ENCODE data around the gene TUNAR. TPM values are rescaled to one million over a fixed set of nuclear protein-coding genes. Genes with fewer than 3 reads are reported as not detected.

TUNAR gene
- total RNA-seq, 1 donor from 2014 or later = not detected

DNA sequence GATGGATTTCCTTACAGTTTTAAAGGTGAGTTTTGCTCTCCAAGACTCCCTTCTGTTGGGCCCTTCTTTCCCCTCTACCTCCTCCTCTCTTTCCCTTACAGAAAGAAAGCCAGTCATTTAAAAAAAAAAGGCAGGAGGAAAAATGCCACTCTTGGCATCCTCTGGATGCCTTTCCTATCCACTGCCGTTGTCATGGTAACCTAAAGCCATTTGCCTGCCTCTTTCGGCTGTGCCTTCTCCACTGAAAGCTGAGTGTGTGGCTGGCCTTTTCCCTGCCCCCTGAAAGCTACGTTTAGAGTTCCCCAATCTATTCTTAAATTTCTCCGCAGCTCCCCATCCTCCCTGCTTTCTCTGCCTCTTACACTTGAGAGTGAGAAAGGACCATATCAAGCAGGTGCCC lies 67.1 kb downstream of the TUNAR start:
- H3K27me3 Mint-ChIP-seq (ENCODE audit: low read depth) = peaks cover 30% of the 10 kb centered on the region
- no peak overlapping the region for H3K4me3 Mint-ChIP-seq
- DNase-seq (ENCODE audit: low spot score in 2 of 2, unreplicated experiment in 2 of 2) = no peak
- no peak overlapping the region for H3K27ac Mint-ChIP-seq
- TF ChIP-seq, protein P1, sequence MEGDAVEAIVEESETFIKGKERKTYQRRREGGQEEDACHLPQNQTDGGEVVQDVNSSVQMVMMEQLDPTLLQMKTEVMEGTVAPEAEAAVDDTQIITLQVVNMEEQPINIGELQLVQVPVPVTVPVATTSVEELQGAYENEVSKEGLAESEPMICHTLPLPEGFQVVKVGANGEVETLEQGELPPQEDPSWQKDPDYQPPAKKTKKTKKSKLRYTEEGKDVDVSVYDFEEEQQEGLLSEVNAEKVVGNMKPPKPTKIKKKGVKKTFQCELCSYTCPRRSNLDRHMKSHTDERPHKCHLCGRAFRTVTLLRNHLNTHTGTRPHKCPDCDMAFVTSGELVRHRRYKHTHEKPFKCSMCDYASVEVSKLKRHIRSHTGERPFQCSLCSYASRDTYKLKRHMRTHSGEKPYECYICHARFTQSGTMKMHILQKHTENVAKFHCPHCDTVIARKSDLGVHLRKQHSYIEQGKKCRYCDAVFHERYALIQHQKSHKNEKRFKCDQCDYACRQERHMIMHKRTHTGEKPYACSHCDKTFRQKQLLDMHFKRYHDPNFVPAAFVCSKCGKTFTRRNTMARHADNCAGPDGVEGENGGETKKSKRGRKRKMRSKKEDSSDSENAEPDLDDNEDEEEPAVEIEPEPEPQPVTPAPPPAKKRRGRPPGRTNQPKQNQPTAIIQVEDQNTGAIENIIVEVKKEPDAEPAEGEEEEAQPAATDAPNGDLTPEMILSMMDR (IDR thresholded peaks at IDR 0.05; ENCODE audit: unreplicated experiment) = no peak
- no peaks in the 10 kb centered on the region for H3K36me3 Mint-ChIP-seq
- H3K4me1 Mint-ChIP-seq = no peaks in the 10 kb centered on the region
- peaks cover 8% of the 10 kb centered on the region for H3K9me3 Mint-ChIP-seq

DNA sequence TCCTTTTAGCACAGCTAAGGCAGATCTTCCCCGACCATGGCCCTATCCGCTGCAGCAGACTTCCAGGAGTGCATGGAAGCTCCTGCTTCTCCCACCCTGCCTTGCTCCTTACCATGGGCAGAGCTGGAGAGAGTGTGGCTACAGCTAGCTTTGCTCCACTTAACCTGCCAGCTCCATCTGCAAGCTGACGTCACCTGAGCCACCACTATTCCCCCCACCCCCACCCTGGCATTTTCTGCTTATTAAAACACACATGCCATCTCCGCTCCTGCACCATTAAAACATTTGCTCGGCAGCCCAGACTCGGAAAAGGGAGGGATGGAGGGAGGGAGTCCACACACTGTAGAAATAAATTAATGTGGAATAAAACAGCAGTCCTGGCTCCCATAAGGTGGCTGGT lies 67.8 kb downstream of the TUNAR start:
- Mint-ChIP-seq H3K9me3 (peaks cover 8% of the 10 kb centered on the region), H3K27ac (no peak overlapping the region), H3K4me1 (no peaks in the 10 kb centered on the region), H3K36me3 (no peaks in the 10 kb centered on the region), H3K27me3 (ENCODE audit: low read depth) (peaks cover 28% of the 10 kb centered on the region), H3K4me3 (no peak overlapping the region)
- no peak for DNase-seq (ENCODE audit: low spot score in 2 of 2, unreplicated experiment in 2 of 2)
- TF ChIP-seq, protein P1 (IDR thresholded peaks at IDR 0.05; ENCODE audit: unreplicated experiment) = no peak

DNA sequence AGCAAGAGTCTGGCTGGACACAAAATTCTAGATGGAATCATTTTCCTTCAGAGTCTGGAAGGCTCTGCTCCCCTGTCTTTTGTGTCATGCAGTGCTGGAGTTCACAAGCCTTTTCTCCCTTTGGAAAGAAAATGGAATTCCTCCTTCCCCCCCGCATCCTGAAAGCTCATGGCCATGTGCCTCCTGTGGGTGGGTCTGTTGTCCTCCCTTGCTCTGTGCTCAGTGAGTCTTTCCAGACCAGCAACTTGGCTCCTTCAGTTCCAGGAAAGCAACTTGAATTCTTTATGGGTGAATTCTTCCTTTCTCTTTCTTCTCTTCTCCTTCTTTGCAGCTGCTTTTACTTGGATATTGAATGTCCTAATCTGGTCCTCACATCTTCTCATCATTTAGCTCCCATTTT lies 70.2 kb downstream of the TUNAR start:
- no peak for DNase-seq (ENCODE audit: low spot score in 2 of 2, unreplicated experiment in 2 of 2)
- Mint-ChIP-seq H3K36me3 (no peaks in the 10 kb centered on the region), H3K4me1 (no peaks in the 10 kb centered on the region), H3K9me3 (no peaks in the 10 kb centered on the region), H3K4me3 (no peak overlapping the region), H3K27me3 (ENCODE audit: low read depth) (peaks cover 30% of the 10 kb centered on the region), H3K27ac (no peak overlapping the region)
- TF ChIP-seq, protein P1 (IDR thresholded peaks at IDR 0.05; ENCODE audit: unreplicated experiment) = no peak

DNA sequence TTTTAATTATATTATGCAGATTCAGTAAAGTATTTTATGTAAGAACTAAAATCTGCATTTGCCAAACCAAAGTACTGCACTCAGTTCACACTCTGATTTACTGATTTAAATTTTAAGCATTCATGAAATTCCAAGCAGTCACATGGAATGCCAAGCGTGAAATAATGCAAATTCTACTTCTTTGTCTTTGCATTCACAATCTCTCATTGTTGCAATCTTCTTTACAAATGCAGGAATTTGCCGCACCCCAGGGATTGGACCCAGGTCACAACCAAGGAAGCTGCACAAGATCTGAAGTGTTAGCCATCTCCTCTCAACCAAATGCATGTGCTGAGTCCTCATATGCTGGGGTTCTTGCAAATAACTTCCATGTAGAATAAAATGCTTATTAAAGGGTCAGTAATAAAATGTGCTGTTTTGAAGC lies 71.9 kb downstream of the TUNAR start:
- Mint-ChIP-seq H3K27ac (no peak overlapping the region), H3K27me3 (ENCODE audit: low read depth) (peaks cover 33% of the 10 kb centered on the region), H3K9me3 (no peaks in the 10 kb centered on the region), H3K36me3 (no peaks in the 10 kb centered on the region), H3K4me3 (no peak overlapping the region), H3K4me1 (no peaks in the 10 kb centered on the region)
- no peak for DNase-seq (ENCODE audit: low spot score in 2 of 2, unreplicated experiment in 2 of 2)
- TF ChIP-seq, protein P1 (IDR thresholded peaks at IDR 0.05; ENCODE audit: unreplicated experiment) = no peak

DNA sequence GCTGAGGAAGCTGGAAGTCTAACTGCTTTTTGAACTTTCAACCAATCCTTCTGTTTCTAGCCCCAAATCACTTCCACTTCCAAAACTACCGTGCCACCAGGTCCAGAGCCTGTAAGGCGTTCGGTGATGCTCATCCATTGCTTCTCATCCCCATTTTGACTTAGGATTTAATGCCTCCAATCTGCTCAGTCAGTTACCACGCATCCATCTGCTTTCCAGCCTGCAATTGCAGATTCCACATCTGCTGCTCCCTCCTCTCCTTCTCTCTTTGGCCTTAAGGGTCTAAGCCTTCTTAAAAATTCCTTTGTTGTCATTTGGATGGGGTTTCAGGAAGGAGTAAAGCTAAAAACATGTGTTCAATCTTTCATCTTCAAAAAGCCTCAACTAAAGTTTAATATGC lies 74.7 kb downstream of the TUNAR start:
- H3K4me1 Mint-ChIP-seq = no peaks in the 10 kb centered on the region
- no peaks in the 10 kb centered on the region for H3K9me3 Mint-ChIP-seq

More for the DNA sequence above, 74.7 kb downstream of the TUNAR start:
- Mint-ChIP-seq H3K27ac (no peak overlapping the region), H3K36me3 (no peaks in the 10 kb centered on the region), H3K4me3 (no peak overlapping the region), H3K27me3 (ENCODE audit: low read depth) (peaks cover 24% of the 10 kb centered on the region)
- TF ChIP-seq, protein P1 (IDR thresholded peaks at IDR 0.05; ENCODE audit: unreplicated experiment) = no peak
- DNase-seq (ENCODE audit: low spot score in 2 of 2, unreplicated experiment in 2 of 2) = no peak
